Epithelial cell of proximal tubule (primary cell): ENCODE measurements around the gene TNRC6C. TPM values are rescaled to one million over a fixed set of nuclear protein-coding genes. Genes with fewer than 3 reads are reported as not detected.

Source experiments
- DNase-seq: peaks from one replicate; pipeline ENCODE4 v3.0.0-alpha.2; 2011; ENCODE audit warnings: low read depth
- H3K4me3 ChIP-seq: 2 replicates; pipeline ENCODE4 v1.5.1; 2011; ENCODE audit warnings: low read depth, mild to moderate bottlenecking, low read length
- total RNA-seq: library from RNA; depleted of rRNA; stranded (reverse); fragments of >200 nt; gene quantifications from 2 replicates; pipeline ENCODE4 v1.2.3, GENCODE V29; 2015
- TF ChIP-seq, protein P1 (sequence below): conservative IDR thresholded peaks from 2 replicates; pipeline ENCODE4 v1.5.1; 2012; ENCODE audit warnings: low read depth, mild to moderate bottlenecking, low read length

Gene TNRC6C
- total RNA-seq, 1 donor from 2014 or later: 5.3 TPM

DNA sequence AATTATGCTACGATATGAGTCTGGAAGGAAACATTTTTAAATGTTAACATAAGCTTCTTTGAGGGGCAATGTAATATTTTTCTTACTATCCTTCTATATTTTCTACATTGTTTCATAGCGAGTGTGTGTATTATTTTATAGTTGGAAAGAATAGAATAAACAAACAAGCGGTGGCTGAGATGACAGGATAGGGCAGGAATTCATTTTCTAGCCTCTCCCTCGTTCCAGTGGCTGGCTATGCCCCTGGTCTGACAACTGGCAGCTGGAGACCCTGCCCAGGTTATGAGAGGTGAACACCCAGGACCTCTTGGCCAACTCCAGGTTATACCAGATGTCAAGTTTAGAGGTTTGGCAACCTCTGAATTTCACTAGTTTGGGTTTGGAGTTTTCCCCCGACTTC is 14.5 kb upstream of the TNRC6C start:
- TF ChIP-seq, protein P1, sequence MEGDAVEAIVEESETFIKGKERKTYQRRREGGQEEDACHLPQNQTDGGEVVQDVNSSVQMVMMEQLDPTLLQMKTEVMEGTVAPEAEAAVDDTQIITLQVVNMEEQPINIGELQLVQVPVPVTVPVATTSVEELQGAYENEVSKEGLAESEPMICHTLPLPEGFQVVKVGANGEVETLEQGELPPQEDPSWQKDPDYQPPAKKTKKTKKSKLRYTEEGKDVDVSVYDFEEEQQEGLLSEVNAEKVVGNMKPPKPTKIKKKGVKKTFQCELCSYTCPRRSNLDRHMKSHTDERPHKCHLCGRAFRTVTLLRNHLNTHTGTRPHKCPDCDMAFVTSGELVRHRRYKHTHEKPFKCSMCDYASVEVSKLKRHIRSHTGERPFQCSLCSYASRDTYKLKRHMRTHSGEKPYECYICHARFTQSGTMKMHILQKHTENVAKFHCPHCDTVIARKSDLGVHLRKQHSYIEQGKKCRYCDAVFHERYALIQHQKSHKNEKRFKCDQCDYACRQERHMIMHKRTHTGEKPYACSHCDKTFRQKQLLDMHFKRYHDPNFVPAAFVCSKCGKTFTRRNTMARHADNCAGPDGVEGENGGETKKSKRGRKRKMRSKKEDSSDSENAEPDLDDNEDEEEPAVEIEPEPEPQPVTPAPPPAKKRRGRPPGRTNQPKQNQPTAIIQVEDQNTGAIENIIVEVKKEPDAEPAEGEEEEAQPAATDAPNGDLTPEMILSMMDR: no peak
- no peak for DNase-seq
- no peak overlapping the region for H3K4me3 ChIP-seq

DNA sequence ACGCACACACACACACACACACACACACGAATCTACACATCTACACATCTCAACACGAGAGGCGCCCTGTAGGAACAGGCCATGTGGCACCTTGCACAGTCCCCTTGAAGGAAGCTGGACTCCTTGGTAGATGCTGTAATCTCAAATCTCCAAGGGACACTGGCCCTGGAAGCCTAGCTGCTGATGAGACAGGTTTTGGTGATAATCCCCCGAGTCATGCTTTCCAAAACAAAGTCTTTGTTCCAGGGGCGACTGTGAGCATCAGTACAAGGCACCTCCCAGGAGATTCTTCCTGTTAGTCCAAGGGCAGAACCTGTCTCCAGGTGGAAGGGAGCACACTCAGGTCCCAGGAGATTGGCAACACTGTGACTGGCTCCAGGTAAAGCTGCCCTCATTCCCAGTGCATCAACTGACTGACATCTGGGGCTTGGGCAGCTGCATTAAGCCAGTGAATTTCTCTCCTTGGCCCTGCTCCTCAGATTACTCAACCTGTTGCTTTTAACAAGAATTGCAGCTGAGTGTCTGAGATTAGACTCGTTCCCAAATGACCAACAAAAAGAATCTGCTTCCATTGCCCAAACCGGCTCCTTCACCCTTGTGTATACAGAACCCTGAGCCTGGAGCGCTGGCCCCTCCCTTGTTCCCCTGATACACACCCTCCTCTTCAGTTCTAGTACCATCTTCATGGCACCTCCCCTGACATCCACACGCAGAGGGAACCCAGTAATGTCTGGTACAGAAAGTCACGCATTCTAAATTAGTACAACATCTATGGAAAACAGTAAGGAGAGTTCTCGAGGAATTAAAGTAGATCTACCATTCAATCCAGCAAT is 13.9 kb upstream of the TNRC6C start:
- H3K4me3 ChIP-seq: no peak overlapping the region
- DNase-seq: no peak
- TF ChIP-seq, protein P1: no peak

DNA sequence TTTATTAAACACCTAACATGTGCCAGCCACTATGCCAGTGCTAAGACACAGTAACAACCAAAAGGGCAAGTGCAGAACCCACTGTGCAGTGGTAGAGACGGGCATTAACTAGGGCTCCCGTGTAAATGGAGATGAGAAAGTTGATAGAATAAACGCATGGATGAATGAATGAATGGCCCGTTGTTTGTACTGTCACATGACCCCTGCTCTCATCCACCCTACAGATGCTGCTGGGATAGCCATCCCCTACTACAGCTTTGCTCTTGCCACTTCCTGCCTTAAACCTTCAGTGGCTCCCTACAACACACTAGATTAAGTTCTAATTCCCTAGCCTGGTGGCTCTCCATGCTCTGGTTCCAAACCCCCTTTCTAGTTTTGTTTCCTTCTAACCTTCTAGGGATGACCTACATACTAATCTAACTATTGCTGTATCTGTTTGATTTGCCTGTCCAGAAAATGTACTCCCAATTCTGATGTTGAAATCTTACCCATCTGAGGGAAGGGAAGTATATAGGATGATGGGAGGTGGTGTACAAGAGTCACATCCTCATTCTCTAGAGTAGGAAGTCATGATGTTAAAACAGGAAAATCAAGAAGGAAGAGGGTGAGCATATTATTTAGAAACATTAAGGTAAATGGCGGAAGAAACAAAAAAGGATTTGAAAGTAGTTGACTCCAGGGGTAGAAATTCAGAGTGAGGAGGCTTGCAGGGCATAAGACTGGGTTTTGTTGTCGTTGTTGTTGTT is 11.4 kb upstream of the TNRC6C start:
- DNase-seq: no peak
- no peak overlapping the region for H3K4me3 ChIP-seq
- TF ChIP-seq, protein P1: no peak

DNA sequence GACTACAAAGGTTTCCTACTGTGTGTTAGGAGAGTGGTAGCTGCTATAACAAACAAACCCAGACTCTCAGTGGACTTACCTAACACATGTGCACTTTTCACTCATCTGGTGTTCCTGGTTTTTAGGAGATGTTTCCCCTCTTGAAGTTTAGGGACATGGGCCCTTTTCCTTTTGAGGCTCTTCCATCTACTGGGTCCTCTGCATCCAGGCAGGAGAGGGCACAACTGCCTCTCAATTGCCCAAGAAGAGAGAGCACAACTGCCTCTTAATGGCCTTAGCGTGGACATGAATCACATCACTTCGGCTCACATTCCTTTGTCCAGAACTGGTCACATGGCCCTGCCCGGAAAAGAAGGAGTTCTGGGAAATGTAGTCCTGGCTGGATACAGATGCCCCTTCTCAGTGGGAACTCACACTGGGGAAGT is 9.8 kb upstream of the TNRC6C start:
- TF ChIP-seq, protein P1: no peak
- DNase-seq: no peak
- no peak overlapping the region for H3K4me3 ChIP-seq

DNA sequence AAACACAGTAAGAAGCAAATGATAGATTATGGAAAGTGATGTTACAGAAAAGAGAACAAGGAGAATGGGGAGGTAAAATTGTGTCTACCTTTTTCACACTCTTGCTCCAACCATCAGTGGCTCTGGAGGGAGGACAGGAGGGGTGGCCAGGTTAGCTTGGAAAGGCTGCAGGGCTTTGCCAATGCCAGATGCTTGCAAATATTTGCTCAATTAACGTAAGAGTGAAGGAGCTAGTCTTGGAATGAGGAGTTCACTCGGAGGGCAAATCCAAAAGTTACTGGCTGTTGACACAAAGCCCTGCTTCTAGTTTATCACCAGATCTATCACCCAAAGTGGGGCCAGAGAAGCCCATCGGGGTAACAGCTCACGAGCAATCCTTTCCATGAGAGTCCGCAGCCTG is 7.4 kb upstream of the TNRC6C start:
- H3K4me3 ChIP-seq: no peak overlapping the region
- TF ChIP-seq, protein P1: no peak
- no peak for DNase-seq

DNA sequence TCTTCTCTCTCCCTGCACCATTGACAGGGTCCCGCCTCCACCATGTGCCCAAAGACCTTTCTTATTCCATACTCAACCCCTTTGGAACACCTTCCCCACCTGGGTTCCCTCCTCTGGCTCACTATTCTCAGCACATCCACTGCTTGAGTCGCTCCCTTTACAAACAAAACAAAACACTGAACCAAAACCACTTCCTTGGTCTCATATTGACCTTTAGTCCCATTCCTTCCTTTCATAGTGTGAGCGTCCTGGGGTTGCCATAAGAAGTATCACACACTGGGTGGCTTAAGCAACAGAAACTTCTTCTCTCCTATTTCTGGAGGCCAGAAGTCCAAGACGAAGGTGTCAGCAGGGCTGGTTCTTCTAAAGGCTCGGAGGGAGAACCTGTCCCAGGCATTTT is 6.1 kb upstream of the TNRC6C start:
- DNase-seq: no peak
- TF ChIP-seq, protein P1: no peak

More for the DNA sequence above, 6.1 kb upstream of the TNRC6C start:
- H3K4me3 ChIP-seq: no peak overlapping the region
